Esophagus squamous epithelium (tissue), 5 donors: ENCODE data around the gene TSPAN11. TPM values are rescaled to one million over a fixed set of nuclear protein-coding genes. Genes with fewer than 3 reads are reported as not detected.

Experiments used
- DNase-seq: peaks from one replicate; lab custom pipeline; 2025; lab: John Stamatoyannopoulos, UW
- H3K27ac ChIP-seq, 4 donors: fragments of 200-600 bp; sonication (generic); one replicate each; pipeline ENCODE4 v1.5.1; 2016 to 2019; ENCODE audit warnings: mild to moderate bottlenecking in 1 of 4
- H3K27me3 ChIP-seq, 4 donors: fragments of 200-600 bp; sonication (generic); 1 replicate in 3 of 4; 2 replicates in 1 of 4; pipeline versions ENCODE4 v1.5.1 to v1.6.0; 2017 to 2021; ENCODE audit warnings: antibody characterized with exemption in 1 of 4
- H3K36me3 ChIP-seq, 3 donors: fragments of 200-600 bp; sonication (generic); one replicate each; pipeline ENCODE4 v1.5.1; 2016 to 2019
- H3K4me1 ChIP-seq, 3 donors: fragments of 200-600 bp; sonication (generic); one replicate each; pipeline ENCODE4 v1.5.1; 2017 to 2019
- H3K4me3 ChIP-seq, 4 donors: fragments of 200-600 bp; sonication (generic); 1 replicate in 3 of 4; 2 replicates in 1 of 4; pipeline ENCODE4 v1.5.1; 2016 to 2019; ENCODE audit warnings: mild to moderate bottlenecking in 2 of 4, moderate library complexity in 1 of 4
- H3K9me3 ChIP-seq, 3 donors: fragments of 200-600 bp; sonication (generic); one replicate each; pipeline ENCODE4 v1.5.1; 2016 to 2019
- CTCF ChIP-seq, 6 experiments: fragments of 450-650 bp in 4 of 6; fragments of 200-600 bp in 2 of 6; sonication (generic) in 2 of 6; IDR thresholded peaks; one replicate each; pipeline ENCODE4 v1.5.1; 2016 to 2019; ENCODE audit warnings: antibody characterized with exemption in 6 of 6, mild to moderate bottlenecking in 4 of 6, moderate library complexity in 4 of 6
- POLR2A ChIP-seq, 4 donors: fragments of 450-650 bp; IDR thresholded peaks; one replicate each; pipeline ENCODE4 v1.6.1; 2017; ENCODE audit warnings: antibody characterized with exemption in 4 of 4, mild to moderate bottlenecking in 4 of 4, moderate library complexity in 3 of 4
- WGBS, 2 donors: methylation state at CpG; one replicate each; pipeline ENCODE4 v1.1.5; 2018; 5-methylcytosine and 5-hydroxymethylcytosine counted together
- intact Hi-C: fragments of 100-400 bp; cut with DNase I; formaldehyde crosslinking; loops from one replicate; pipeline ENCODE4 v1.15.0; 2022
- total RNA-seq, 4 donors: library from RNA; depleted of rRNA; stranded (reverse); fragments of >200 nt; gene quantifications; one replicate each; pipeline ENCODE4 v1.1.0, GENCODE V29; 2016
- donor health status: DM: yes; HTN: yes; CAD: no.

The TSPAN11 gene
- total RNA-seq, 4 donors from 2014 or later = 0.27 to 3.0 (median 1.2) TPM

GRCh38 chr12:30942486-30942885 lies 15.9 kb downstream of the TSPAN11 start:
- TF ChIP-seq POLR2A (IDR thresholded peaks at IDR 0.05) (no peak), CTCF (IDR thresholded peaks at IDR 0.05) (no peak)
- intact Hi-C loops = no loop called here
- Histone ChIP-seq H3K9me3 (no peaks in the 10 kb centered on the region), H3K4me1 (no peaks in the 10 kb centered on the region), H3K27me3 (peaks cover 0 to 8% (median 0%) of the 10 kb centered on the region in 4 donors), H3K36me3 (no peaks in the 10 kb centered on the region), H3K27ac (no peak overlapping the region), H3K4me3 (no peak overlapping the region)
- WGBS, 2 donors = 48 to 50% methylated on average over 1 of the region's 1 CpG
- DNase-seq = no peak

- intact Hi-C loops = no loop called here
- Histone ChIP-seq H3K4me1 (no peaks in the 10 kb centered on the region), H3K36me3 (no peaks in the 10 kb centered on the region), H3K27me3 (peaks cover 0 to 6% (median 0%) of the 10 kb centered on the region in 4 donors), H3K4me3 (no peak overlapping the region), H3K27ac (no peak overlapping the region), H3K9me3 (no peaks in the 10 kb centered on the region)
- DNase-seq = no peak
- 60 to 61% methylated on average over 3 to 5 of the region's 7 CpGs for WGBS, 2 donors
- no peak for TF ChIP-seq CTCF (IDR thresholded peaks at IDR 0.05)
- TF ChIP-seq POLR2A (IDR thresholded peaks at IDR 0.05) = no peak
Measured at GRCh38 chr12:30942936-30943335, 16.4 kb downstream of the TSPAN11 start.

- Histone ChIP-seq H3K27ac (peak overlapping the region in 1 of 4 donors; percentile 25), H3K4me1 (no peaks in the 10 kb centered on the region), H3K9me3 (no peaks in the 10 kb centered on the region), H3K36me3 (no peaks in the 10 kb centered on the region), H3K4me3 (no peak overlapping the region), H3K27me3 (peaks cover 0 to 6% (median 0%) of the 10 kb centered on the region in 4 donors)
- no peak for TF ChIP-seq POLR2A (IDR thresholded peaks at IDR 0.05)
- TF ChIP-seq CTCF (IDR thresholded peaks at IDR 0.05) = no peak
- intact Hi-C loops = no loop called here
- no peak for DNase-seq
- WGBS, 2 donors = 69 to 89% methylated on average over 5 to 6 of the region's 11 CpGs
Measured at GRCh38 chr12:30945443-30946164, 19.1 kb downstream of the TSPAN11 start.

DNA sequence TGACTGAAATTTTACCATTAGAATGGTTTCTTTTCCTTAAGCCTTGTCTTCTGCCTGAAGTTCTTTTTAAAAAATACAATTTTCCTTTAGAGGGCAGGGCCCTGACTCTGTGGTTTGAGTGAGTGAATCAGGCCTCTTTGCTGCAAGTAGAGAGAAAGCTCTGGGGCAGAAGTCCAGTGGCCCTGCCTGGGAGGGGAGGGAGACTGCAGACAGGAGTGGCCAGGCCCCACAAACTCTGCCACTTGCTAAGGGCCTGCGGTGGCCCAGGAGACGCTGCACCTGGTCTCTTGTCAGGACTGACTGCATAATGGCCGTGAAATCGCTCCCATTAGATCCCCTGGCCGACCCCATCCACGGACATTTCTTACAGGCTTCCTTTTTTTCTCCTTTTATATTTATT lies 25.5 kb downstream of the TSPAN11 start:
- no peak for DNase-seq
- no peaks in the 10 kb centered on the region for H3K9me3 ChIP-seq
- peaks cover 0 to 10% (median 0%) of the 10 kb centered on the region in 3 donors for H3K4me1 ChIP-seq
- no peak overlapping the region for H3K27ac ChIP-seq
- H3K27me3 ChIP-seq = peaks cover 0 to 9% (median 0%) of the 10 kb centered on the region in 4 donors
- no peaks in the 10 kb centered on the region for H3K36me3 ChIP-seq
- intact Hi-C loops = no loop called here
- no peak overlapping the region for H3K4me3 ChIP-seq
- WGBS, 2 donors = 64 to 83% methylated on average over 6 of the region's 6 CpGs
- TF ChIP-seq CTCF (IDR thresholded peaks at IDR 0.05) = no peak

GRCh38 chr12:30953257-30953656 lies 26.7 kb downstream of the TSPAN11 start:
- Histone ChIP-seq H3K36me3 (no peaks in the 10 kb centered on the region), H3K9me3 (no peaks in the 10 kb centered on the region), H3K27ac (no peak overlapping the region), H3K27me3 (peaks cover 0 to 11% (median 0%) of the 10 kb centered on the region in 4 donors), H3K4me1 (peaks cover 0 to 10% (median 0%) of the 10 kb centered on the region in 3 donors), H3K4me3 (no peak overlapping the region)
- intact Hi-C loops = no loop called here
- TF ChIP-seq POLR2A (IDR thresholded peaks at IDR 0.05) (no peak), CTCF (IDR thresholded peaks at IDR 0.05) (no peak)
- no peak for DNase-seq
- 80 to 83% methylated on average over 1 of the region's 2 CpGs for WGBS, 2 donors
